C4-2B (cell line): ENCODE measurements around the gene KLHL20.
"Not testable (repeated sequence)": the region's sequence is repeated elsewhere in the genome, so short reads cannot be mapped to it uniquely, and the experiment has no call there.

Experiments
- H3K27ac ChIP-seq: fragments of 450-650 bp; 2 replicates; pipeline ENCODE4 v1.5.1; 2017
- CTCF ChIP-seq: fragments of 450-650 bp; conservative IDR thresholded peaks from 2 replicates; pipeline ENCODE4 v1.5.1; 2017; ENCODE audit warnings: mild to moderate bottlenecking
- ZFX ChIP-seq: fragments of 450-650 bp; IDR thresholded peaks from 2 replicates; pipeline ENCODE4 v1.6.1; 2017

Gene KLHL20, protein sequence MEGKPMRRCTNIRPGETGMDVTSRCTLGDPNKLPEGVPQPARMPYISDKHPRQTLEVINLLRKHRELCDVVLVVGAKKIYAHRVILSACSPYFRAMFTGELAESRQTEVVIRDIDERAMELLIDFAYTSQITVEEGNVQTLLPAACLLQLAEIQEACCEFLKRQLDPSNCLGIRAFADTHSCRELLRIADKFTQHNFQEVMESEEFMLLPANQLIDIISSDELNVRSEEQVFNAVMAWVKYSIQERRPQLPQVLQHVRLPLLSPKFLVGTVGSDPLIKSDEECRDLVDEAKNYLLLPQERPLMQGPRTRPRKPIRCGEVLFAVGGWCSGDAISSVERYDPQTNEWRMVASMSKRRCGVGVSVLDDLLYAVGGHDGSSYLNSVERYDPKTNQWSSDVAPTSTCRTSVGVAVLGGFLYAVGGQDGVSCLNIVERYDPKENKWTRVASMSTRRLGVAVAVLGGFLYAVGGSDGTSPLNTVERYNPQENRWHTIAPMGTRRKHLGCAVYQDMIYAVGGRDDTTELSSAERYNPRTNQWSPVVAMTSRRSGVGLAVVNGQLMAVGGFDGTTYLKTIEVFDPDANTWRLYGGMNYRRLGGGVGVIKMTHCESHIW

GRCh38 chr1:173714759-173715537 lies at the start of gene KLHL20:
Gene KLHL20 (plus strand): TSS chr1:173714981. CDS start chr1:173716044, 1,063 bp downstream.
- peak within 1 kb of the TSS; percentile 89 for H3K27ac ChIP-seq
- TF ChIP-seq ZFX (peak; percentile 57; the same call in 1 of the 2 replicates), CTCF (no peak; the same call in 1 of the 2 replicates)

GRCh38 chr1:173666646-173667045 lies 48.1 kb upstream of the KLHL20 start:
- TF ChIP-seq ZFX: no peak
- TF ChIP-seq CTCF: no peak
- H3K27ac ChIP-seq: no peak overlapping the region

GRCh38 chr1:173669491-173669941 lies 45.3 kb upstream of the KLHL20 start, which contains the start of gene ANKRD45:
Gene ANKRD45 (minus strand): TSS chr1:173669851. CDS start chr1:173659418, 10,433 bp downstream.
- TF ChIP-seq CTCF (no peak), ZFX (no peak)
- H3K27ac ChIP-seq: no peak within 1 kb of the TSS

GRCh38 chr1:173674496-173674895 lies 40.3 kb upstream of the KLHL20 start:
- H3K27ac ChIP-seq: not testable (repeated sequence)

GRCh38 chr1:173680152-173680551 lies 34.6 kb upstream of the KLHL20 start:
- H3K27ac ChIP-seq: not testable (repeated sequence)

GRCh38 chr1:173682184-173682583 lies 32.6 kb upstream of the KLHL20 start:
- no peak overlapping the region for H3K27ac ChIP-seq
- no peak for TF ChIP-seq CTCF
- TF ChIP-seq ZFX: no peak

- H3K27ac ChIP-seq: not testable (repeated sequence)
Measured at GRCh38 chr1:173683838-173684237, 30.9 kb upstream of the KLHL20 start.

DNA sequence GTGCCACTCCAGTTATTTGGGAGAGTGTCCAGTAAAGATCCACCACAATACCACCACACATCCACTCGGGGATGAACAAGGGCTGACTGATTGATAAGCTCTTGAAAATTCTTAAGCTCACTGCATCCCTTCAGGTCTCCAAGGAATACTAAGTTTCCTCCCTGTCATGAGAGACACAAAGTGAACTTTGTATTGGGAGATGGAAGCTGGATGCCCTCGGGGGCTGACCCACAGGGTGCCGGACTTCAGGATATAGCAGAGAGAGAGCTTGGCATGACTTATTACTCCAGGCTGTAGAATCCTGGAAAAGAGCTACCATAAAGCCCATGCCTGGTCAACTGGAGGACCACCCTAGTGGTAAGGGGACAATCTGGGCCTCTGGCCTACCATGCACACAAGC lies 29.7 kb upstream of the KLHL20 start:
- H3K27ac ChIP-seq: not testable (repeated sequence)

DNA sequence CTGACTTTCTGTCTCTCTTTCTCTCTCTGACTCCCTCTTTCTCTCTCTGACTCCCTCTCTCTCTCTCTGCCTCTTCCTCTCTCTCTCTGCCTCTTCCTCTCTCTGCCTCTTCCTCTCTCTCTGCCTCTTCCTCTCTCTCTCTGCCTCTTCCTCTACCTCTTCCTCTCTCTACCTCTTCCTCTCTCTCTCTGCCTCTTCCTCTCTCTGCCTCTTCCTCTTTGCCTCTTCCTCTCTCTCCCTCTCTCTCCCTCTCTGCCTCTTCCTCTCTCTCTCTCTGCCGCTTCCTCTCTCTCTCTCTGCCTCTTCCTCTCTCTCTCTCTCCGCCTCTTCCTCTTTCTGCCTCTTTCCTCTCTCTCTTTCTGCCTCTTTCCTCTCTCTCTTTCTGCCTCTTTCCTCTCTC lies 26.5 kb upstream of the KLHL20 start:
- TF ChIP-seq CTCF (no peak), ZFX (no peak)
- no peak overlapping the region for H3K27ac ChIP-seq
